ENCODE results near the gene SPECC1. TPM values are rescaled to one million over a fixed set of nuclear protein-coding genes. Genes with fewer than 3 reads are reported as not detected.
"Not testable (repeated sequence)": the region's sequence is repeated elsewhere in the genome, so short reads cannot be mapped to it uniquely, and the experiment has no call there.

Gene SPECC1
- total RNA-seq, 1 donor from 2014 or later = 82.8 TPM

DNA sequence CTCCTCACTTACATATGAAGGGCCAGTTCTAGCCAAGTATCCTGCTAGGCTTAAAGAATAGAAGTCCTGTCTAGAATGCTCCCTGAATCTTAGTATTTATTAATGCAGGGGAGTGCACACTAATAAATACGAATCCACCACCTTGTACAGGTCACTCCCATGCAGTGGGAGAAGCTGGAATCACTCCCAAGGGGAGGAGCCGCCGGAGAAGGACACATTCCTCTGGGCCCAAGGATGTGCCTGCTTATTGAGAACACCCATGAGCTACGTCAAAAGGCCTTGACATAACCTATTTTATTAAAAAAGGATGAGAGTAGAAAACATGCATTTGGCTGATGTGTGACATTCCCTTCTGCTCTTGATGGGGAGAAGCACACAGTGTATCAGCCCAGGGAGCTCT is 223.5 kb downstream of the SPECC1 start:
- no peak for DNase-seq (ENCODE audit: low spot score)

DNA sequence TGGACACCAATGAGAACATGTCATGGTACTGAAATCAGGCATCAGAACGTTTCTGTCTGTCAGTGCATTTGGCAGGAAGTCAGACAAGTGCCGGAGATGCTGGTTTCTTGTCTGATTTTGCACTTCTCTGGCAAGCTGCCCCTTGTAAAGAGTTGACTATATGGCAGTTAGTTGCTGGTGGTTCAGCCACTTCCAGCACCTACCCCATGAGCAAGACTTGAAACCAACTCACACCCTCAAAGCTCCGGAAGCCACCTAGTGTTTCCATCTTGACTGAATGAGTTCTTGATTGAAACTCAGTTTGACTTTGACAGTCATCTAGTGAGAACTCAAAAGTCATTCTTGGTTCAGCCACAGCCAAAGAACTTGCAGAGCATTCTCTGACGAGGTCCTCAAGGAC is 225.1 kb downstream of the SPECC1 start:
- DNase-seq (ENCODE audit: low spot score) = no peak

DNA sequence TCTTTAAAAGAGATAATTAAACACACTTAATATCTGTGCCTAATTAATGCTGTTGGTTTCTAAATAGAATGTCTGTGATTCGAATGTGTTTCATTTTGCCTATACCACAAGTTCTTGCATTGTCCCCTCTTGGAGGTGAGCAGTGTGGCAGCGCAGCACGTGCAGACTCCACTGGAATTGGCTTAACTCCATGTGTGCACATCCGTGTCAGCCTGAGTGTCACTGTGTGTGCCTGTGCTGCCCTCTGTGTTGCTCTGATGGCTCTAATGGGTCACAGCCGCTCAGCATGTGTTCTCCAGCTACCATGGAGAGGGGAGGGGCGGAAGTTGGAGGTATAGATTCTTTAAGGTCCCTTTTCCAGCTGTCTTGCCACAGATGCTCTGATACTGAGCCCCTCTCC is 226.6 kb downstream of the SPECC1 start:
- DNase-seq (ENCODE audit: low spot score) = no peak

DNA sequence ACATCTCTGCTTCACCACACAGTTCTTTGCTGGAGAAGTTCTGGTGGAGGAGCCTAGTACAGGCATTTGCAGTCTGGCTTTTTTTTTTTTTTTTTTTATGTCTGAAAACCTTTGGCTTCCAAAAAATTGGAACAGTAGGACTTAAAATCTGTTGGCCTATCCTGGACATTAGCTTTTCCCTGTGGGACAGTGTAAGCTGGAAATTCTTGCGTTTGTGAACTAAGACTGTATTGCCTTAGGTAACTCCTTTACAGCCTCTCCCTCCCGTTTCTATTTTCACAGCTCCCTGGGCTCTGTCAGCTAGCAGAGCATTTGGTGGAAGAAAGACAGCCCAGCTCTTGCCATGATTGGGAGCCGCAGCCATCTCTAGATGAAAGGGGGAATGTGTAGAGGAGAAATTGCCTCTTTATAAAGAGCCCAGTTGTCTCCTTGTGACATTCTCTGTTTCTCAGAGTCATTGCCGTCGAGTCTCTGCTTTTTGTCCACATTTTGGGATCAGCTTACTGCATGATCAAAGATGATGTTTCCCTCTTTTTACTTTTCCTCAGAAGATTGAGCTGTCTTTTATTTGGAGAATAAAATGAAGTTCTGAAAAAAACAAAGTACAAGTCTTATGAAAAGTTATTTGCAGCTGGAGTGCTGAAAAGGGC is 227.5 kb downstream of the SPECC1 start:
- DNase-seq (ENCODE audit: low spot score) = peak; percentile 40

DNA sequence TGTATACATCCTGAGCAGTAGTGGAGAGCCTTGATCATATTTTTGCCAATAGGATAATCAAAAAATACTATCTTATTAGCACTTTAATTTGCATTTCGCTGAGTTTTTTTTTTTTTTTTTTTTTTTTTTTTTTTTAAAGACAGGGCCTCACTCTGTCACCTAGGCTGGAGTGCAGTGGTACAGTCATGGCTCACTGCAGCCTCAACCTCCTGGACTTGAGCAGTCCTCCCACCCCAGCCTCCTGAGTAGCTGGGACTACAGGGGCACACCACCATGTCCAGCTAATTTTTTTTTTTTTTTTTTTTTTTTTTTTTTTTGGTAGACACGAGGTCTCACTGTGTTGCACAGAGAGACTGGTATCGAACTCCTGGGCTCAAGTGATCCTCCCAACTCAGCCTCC is 230.6 kb downstream of the SPECC1 start:
- DNase-seq (ENCODE audit: low spot score) = not testable (repeated sequence)

DNA sequence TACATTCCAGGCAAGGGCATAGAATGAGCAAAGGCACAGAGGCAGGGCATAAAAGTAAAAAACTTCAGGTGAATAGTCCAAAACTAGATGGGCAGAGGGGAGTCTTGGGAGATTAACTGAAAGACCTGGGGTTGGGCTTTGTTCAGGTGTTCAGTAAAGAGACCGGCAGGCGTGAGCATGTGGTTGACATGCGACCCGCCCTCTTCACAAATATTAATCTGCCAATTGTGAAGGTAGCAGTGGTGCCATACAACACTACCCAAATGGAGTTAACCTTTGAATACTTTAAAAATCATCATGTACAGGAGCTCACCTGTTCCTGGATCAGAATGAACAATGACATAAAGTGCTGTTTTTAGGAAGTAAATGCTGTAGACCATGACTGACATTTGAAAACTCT is 232.7 kb downstream of the SPECC1 start:
- DNase-seq (ENCODE audit: low spot score) = no peak

DNA sequence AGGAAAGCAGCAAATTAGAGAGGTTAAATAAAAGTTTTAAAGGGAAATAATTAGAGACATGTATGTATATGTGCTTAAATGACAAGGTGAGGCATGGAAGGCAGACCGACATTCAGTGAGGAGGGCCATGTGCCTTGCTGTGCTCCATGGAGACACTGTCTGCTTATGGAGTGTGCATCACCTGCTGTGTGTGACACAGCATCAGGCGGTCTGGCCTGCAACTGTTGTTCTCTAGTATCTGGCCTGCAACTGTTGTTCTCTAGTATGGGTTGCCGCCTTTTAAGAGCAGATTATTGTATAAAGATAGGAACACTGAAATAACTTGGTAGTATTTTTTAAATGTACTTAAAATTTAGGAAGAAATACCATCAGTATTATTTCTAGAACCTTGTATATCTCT is 233.1 kb downstream of the SPECC1 start:
- DNase-seq (ENCODE audit: low spot score) = no peak

DNA sequence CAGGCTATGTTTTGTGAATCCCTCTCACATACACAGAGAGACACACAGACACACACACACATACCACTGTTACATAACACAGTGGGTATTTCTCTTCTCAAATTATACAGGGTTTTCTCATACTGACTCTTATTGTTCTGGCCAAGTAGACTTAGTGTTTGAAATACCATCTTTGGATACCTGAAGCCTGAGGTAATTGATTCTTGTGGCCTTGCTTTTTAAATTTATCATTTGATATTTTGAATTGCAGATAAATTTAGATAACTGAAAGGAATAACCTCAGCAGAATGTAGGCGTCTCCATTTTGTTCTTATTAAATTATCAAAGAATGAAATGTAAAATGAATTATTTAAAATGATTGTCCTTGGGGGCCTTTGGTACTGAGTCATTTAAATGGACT is 234.4 kb downstream of the SPECC1 start:
- no peak for DNase-seq (ENCODE audit: low spot score)

DNA sequence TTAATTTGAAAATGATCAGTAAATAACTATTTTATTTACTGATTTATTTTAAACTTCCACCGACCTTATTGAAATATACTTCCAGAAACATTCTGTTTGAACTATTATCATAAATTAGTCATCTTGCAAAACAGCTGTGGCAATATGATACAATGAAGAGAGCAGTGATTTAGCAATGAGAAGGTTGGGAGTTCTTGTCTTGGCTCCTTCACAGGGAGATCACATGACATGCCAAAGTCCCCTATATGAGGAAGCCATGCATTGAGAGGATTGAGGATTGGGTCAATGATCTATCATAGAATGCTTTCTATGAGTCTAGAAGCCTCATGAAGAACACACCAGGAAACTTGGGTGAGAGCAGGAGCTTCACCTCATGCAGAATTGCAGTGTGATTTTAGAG is 235.5 kb downstream of the SPECC1 start:
- DNase-seq (ENCODE audit: low spot score) = no peak

DNA sequence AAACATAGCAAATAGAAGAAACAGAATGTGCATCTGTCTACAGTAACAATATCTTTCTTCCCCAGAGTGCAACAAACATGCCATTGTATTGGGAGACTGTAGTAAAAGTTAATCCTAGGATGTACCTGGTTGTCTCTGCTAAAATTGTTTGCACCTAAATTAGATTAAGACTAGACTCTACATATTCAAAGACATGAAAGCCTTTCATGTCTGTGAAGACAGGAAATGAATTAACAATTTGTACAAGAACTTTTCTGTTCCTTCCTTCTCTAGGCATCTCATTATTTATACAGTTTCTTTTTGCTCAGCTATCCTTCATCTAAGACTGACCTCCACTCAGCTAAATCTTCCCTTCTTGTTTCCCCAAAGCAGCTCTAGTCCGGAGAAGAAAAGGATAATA is 237.5 kb downstream of the SPECC1 start:
- DNase-seq (ENCODE audit: low spot score) = no peak

DNA sequence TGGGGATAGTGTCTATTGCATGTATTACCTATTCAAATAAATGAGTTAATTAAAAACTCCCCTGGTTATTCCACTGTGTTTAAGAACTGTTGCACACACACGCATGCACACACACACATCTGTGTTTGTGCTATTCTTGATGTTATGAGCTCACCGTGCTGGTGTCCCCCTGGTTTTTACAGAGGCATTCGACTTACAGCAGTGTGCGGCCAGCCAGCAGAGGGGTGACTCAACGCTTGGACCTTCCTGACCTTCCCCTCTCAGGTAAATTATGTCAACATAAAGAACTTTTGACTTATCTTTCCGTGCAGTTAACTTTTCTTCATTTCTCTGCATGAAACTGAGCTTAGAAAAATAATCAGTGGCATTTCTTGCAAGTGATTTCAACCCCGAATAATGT is 244.2 kb downstream of the SPECC1 start:
- no peak for DNase-seq (ENCODE audit: low spot score)

DNA sequence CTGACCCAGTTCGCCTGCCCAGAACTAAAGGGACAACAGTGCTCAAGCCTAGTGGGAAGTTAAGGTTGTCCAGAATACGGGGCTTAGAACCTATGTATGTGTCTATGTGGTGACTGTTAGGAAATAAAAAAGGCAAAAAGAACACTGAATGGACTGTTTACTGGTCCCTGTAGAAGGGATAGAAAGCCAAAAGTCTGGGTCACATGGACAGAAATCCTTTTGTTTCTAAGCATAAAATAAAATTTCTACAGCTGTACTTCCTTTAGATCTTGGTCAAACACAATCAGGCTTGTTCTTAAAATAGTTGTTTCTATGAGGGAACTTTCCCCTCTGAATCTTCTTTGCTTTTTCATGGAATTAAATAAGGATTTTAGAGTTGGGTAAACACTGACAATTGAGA is 245.4 kb downstream of the SPECC1 start:
- no peak for DNase-seq (ENCODE audit: low spot score)

DNA sequence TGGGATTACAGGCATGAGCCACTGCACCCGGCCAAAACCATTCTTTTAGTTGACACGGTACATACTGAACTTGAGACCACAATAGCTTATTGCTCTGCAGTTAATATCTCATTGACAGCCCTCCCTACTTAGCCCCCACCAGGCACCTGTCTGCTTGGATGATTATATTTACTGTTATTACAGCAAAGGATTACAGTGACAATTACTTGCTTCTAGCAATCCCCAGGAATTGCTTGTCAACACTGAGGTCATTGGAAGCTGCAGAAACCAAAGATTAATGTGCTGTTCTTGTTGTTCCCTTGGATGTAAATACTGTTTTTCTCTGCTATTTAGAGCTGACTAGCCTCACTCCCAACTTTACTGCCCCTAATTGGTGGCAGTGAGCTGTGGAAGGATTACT is 247.0 kb downstream of the SPECC1 start:
- DNase-seq (ENCODE audit: low spot score) = no peak

DNA sequence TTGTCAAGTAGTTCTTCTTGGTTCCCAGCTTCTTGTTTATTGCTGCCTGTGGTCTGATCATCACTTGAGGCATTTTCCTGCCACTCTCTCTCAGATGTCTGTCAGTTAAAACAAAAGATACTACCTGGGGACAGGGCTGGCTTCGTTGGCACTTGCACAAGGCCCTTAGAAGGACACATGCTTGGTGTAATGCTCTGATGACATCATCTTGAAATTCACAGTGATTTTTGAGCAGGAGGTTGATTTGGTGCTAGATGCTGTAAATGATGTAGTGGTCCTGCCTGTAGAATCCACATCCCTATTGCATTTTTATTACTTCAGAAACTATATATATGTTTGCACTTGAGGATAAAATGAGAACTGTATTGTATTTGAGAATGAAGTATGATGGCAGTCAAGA is 247.8 kb downstream of the SPECC1 start:
- DNase-seq (ENCODE audit: low spot score) = no peak

DNA sequence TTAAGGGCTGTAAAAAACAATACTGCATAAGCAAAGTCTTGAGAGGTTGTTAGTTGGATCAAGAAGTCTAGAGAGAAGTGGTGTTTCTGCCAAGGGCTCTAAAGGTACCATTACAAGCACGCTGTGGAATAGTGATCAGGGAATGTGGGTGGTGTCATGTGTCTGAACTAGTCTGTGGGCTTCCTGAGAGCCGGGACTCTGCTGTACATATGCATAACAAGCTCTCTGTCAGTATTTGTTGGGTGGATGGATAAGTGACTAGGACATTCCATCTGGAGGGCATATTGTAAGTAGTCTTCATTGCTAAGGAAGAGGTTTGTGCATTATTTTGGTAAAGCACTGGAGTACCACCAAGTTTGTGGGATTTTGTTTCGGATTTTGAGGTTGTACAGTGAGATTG is 248.6 kb downstream of the SPECC1 start:
- no peak for DNase-seq (ENCODE audit: low spot score)

DNA sequence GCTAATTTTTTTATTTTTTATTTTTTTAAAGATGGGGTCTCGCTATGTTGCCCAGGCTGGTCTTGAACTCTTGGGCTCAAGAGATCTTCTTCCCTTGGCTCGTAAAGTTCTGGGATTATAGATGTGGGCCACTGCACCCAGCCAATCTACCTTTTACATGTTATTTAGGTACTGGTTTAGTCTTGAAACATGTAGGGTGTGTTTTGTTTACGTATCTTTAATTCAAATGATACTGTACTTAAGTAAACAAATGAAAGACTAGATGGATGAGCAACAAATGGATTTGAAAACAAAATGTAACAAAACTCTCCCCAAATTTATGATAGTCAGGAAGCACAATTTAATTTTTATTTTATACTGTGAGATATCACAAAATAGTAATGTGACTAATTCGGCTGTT is 250.5 kb downstream of the SPECC1 start:
- DNase-seq (ENCODE audit: low spot score) = no peak

DNA sequence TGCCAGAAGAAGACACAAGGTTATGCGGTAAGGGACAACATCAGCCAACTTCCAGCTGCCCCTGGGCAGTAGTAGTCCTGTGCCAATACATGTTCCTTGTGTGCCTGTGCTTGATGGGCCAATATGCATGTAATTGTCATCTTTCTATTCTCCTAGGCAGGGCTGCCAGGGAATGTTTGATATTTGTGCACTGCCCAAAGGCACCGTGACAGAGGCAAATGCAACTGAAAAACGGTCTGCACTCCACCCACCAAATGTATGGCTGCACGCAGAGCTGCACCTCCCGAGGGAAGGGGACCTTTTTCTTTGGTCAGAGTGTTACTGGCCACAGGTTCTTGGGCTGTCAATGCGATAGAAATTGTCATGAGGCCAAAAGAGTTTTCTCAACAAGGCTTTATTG is 251.1 kb downstream of the SPECC1 start:
- DNase-seq (ENCODE audit: low spot score) = no peak

DNA sequence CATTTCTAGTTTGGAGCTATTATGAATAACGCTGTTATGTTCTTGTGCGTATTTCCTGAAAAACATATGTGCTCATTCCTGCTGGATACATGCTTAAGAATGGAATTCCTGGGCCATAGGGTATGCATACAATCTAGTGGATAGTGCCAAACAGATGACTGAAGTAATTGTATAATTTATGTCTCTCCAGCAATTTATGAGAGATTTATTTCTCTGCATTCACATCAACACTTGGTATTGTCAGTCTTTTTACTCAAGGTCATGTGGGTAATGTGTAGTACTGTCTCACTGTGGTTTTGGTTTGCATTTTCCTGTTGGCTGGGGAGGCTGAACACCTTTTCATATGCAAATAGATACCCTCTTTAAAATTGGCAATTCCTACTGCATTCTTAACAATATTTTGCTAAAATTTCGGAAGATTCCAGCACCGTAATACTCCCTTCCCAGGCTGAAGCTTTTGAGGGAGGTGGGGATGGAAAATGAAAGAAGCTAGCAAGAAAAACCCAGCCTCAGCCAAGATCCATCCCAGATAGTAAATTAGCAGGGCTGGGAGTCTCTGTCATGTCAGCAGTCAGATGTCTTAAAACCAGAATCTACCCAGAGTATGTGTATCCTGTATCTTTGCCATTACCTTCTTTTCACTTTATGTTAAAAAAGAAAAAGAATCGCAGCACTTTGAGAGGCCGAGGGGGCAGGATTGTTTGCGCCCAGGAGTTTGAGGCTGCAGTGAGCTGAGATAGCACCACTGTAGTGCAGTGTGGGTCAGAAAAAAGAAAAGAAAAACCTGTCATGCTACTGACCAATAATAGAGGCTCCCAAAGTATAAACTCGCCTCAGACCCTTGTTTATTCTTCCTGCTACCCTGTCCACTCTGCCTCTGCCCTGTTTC is 253.3 kb downstream of the SPECC1 start:
- DNase-seq (ENCODE audit: low spot score) = peak; percentile 66

DNA sequence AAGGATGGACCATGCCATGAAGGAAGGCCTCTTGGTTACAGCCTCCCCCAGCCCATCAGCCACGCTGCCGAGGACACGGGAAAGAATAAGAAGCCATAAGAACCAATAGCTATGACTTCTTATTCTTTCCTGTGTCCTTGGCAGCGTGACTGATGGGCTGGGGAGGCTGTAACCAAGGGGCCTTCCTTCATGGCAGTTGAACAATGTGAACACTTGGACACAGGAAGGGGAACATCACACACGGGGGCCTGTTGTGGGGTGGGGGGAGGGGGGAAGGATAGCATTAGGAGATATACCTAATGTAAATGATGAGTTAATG is 253.9 kb downstream of the SPECC1 start:
- not testable (repeated sequence) for DNase-seq (ENCODE audit: low spot score)

DNA sequence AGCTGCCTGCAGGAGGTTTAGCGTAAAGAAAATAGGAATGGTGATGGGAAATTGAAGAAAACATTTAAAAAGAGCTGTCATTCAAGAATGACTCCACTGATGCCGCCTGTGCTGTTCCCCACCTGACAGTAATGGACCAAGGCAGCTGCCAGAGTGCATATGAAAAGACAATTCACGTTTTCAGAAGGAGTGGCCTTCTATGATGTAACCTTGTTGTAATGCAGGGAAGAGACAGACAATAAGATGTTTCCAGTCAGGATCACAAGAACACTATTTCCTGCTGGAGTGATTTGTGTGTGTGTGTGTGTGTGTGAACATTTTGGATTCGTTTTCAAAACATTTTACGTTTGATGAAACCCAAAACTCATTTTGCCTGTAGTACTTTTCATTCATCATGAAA is 254.4 kb downstream of the SPECC1 start:
- DNase-seq (ENCODE audit: low spot score) = peak; percentile 54

DNA sequence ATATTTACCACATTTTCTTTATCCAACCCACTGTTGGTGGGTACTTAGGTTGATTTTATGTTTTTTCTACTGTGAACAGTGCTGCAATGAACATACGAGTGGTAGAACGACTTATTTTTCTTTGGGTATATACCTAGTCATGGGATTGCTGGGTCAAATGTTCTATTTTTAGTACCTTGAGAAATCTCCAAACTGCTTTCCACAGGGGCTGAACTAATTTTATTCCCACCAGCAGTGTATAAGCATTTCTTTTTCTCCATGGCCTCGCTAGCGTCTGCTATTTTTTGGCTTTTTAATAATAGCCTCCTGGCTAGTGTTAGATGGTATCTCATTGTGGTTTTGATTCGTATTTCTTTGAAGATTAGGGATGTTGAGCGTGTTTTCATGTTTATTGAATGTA is 255.8 kb downstream of the SPECC1 start:
- no peak for DNase-seq (ENCODE audit: low spot score)

DNA sequence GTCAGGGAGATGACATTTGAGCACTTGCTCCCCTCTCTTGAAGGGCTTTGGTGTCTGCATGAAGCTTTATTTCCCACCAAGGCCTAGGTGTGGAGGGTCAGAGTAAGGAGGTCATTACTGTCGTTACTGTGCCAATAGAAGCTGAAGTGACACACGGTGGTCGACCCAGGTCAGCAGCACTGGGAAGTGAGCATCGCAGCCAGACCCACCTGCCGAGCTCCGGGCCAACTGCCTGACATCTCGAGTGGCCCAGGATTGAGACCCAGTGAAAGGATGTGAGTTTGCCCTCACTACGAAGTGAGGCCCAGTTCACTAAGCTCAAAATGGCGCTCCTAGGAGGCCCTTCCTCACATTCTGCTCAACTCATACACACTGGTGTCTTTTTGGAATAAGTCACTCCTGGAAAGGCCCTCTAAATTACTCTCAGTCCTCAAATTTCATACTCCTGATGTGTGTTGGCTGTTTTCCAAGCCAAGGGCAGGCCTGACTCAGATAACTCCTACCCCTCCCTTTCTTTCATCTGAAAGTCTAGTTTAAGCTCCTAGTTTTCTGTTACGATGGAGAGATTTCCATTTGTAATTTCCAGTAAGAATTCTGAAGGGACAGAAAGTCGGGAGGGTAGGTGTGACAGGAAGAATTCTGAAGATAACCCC is 257.8 kb downstream of the SPECC1 start:
- DNase-seq (ENCODE audit: low spot score) = peak; percentile 90

DNA sequence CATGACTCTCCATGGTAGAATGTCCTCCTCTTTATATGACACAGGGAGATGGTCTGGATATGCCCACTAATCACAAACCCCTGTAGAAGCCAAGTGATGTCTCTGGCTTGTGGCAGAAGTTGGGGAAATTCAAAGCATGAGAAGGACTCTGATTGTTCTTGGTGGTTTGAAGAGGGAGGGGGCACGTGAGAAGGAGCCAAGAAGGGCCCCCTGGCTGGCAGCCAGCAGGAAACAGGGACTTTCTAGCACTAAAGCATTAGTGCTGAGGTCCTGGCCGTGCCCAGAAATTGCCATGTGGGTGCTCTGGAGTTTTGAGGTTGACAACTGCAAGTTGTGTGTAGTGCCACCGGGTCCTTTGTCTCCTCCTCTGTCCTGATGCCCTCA is 258.3 kb downstream of the SPECC1 start:
- no peak for DNase-seq (ENCODE audit: low spot score)
